GM12878 (cell line): ENCODE measurements around the gene TYROBP. TPM values are rescaled to one million over a fixed set of nuclear protein-coding genes. Genes with fewer than 3 reads are reported as not detected.
A peak's percentile ranks its signal among the peaks of the same experiment; 100 is the strongest.

ENCODE experiments used
- ATAC-seq: fragments of 200-7000 bp; cut with Tn5 transposase; 3 replicates; pipeline ENCODE4 v1.9.1; 2020; ENCODE audit warnings: mild to moderate bottlenecking, moderate library complexity
- BruUV-seq: library from RNA; stranded (reverse); fragments of 400-500 nt; replicated peaks from 2 replicates; lab custom pipeline; 2021; lab: Mats Ljungman, UMichigan
- CTCF ChIA-PET: fragments of 300-600 bp; sonication (Branson Sonifier 250); formaldehyde crosslinking; extraction: SDS; loops from one replicate; lab custom pipeline; 2021; ENCODE audit warnings: inconsistent platforms; lab: Yijun Ruan, JAX
- POLR2A ChIA-PET: fragments of 350-600 bp; formaldehyde crosslinking; extraction: SDS; loops from one replicate; lab custom pipeline; 2021; ENCODE audit warnings: inconsistent platforms; lab: Charles Lee
- RAD21 ChIA-PET: fragments of 300-600 bp; sonication (Branson Sonifier 250); formaldehyde crosslinking; loops from one replicate; lab custom pipeline; 2023; ENCODE audit warnings: antibody characterized with exemption; ENCODE audit not compliant: unreplicated experiment; lab: Charles Lee
- SMC1A ChIA-PET: fragments of 300-600 bp; sonication (Branson Sonifier 250); formaldehyde crosslinking; loops from one replicate; lab custom pipeline; 2023; ENCODE audit not compliant: unreplicated experiment, uncharacterized antibody; lab: Charles Lee
- DNase-seq: peaks from one replicate; pipeline ENCODE4 v3.0.0-alpha.2; 2011; ENCODE audit warnings: low read depth, low spot score
- FAIRE-seq: peaks from 3 replicates; lab custom pipeline; 2011; peaks lifted over from hg19 to GRCh38; lab: Jason Lieb, UNC
- H2AFZ ChIP-seq: 2 replicates; pipeline ENCODE4 v1.6.0; 2011; ENCODE audit warnings: low read depth, low read length, control low read depth; ENCODE audit not compliant: control insufficient read depth
- H3K27ac ChIP-seq: 2 replicates; pipeline ENCODE4 v1.5.1; 2011; ENCODE audit warnings: control low read depth; ENCODE audit not compliant: control insufficient read depth, insufficient read depth
- H3K27me3 ChIP-seq, 2 experiments: replicated peaks in 1 of 2; 2 replicates each; pipeline versions ENCODE4 v1.6.0 to v1.6.1; 2011; ENCODE audit warnings: low read length in 1 of 2; ENCODE audit not compliant: control insufficient read depth in 2 of 2, insufficient read depth in 2 of 2
- H3K36me3 ChIP-seq, 2 experiments: 2 replicates each; pipeline ENCODE4 v1.5.1; 2011; ENCODE audit warnings: low read length in 1 of 2; ENCODE audit not compliant: control insufficient read depth in 2 of 2, insufficient read depth in 2 of 2
- H3K4me1 ChIP-seq: 2 replicates; pipeline ENCODE4 v1.6.1; 2011; ENCODE audit warnings: mild to moderate bottlenecking, low read length, moderate library complexity, mixed read lengths; ENCODE audit not compliant: control insufficient read depth, insufficient read depth
- H3K4me2 ChIP-seq: 2 replicates; pipeline ENCODE4 v1.6.0; 2011; ENCODE audit warnings: control low read depth; ENCODE audit not compliant: control insufficient read depth, insufficient read depth
- H3K4me3 ChIP-seq: fragments of 200-600 bp; sonication (generic); 2 replicates; pipeline ENCODE4 v1.5.1; 2016
- H3K79me2 ChIP-seq: 2 replicates; pipeline ENCODE4 v1.6.0; 2011; ENCODE audit warnings: low read length; ENCODE audit not compliant: control insufficient read depth, insufficient read depth
- H3K9ac ChIP-seq: 2 replicates; pipeline ENCODE4 v1.8.0; 2011; ENCODE audit warnings: low read length, control low read depth, mixed read lengths; ENCODE audit not compliant: control insufficient read depth, insufficient read depth
- H3K9me3 ChIP-seq: replicated peaks from 3 replicates; pipeline ENCODE4 v1.5.1; 2011; ENCODE audit warnings: mild to moderate bottlenecking, low read length; ENCODE audit not compliant: control insufficient read depth, insufficient read depth
- H4K20me1 ChIP-seq: 2 replicates; pipeline ENCODE4 v1.6.0; 2011; ENCODE audit not compliant: control insufficient read depth, insufficient read depth
- CHD1 ChIP-seq: IDR thresholded peaks from 2 replicates; pipeline ENCODE4 v1.6.1; 2012; ENCODE audit warnings: low read depth, low read length, improper control_type of control experiment
- CREM ChIP-seq: IDR thresholded peaks from 2 replicates; pipeline ENCODE4 v1.6.1; 2014; ENCODE audit warnings: antibody characterized with exemption, low read depth
- GATAD2B ChIP-seq: fragments of 450-650 bp; conservative IDR thresholded peaks from 2 replicates; pipeline ENCODE4 v1.6.1; 2017; ENCODE audit warnings: low read depth, mild to moderate bottlenecking, moderate library complexity
- IKZF2 ChIP-seq, 2 experiments: fragments of 450-650 bp; IDR thresholded peaks; 2 replicates each; pipeline ENCODE4 v1.6.1; 2017; ENCODE audit warnings: mild to moderate bottlenecking in 2 of 2, moderate library complexity in 2 of 2
- JUND ChIP-seq: IDR thresholded peaks from 2 replicates; pipeline ENCODE4 v1.6.1; 2012; ENCODE audit warnings: low read depth, mild to moderate bottlenecking, low read length, improper control_type of control experiment, moderate library complexity
- KDM1A ChIP-seq: fragments of 200-600 bp; sonication (generic); IDR thresholded peaks from 2 replicates; pipeline ENCODE4 v1.6.1; 2016; ENCODE audit warnings: borderline replicate concordance
- LARP7 ChIP-seq: fragments of 450-650 bp; IDR thresholded peaks from 2 replicates; pipeline ENCODE4 v1.6.1; 2017; ENCODE audit warnings: mild to moderate bottlenecking
- NFIC ChIP-seq: IDR thresholded peaks from 2 replicates; pipeline ENCODE4 v1.6.1; 2012; ENCODE audit warnings: low read depth, mild to moderate bottlenecking, inconsistent platforms, low read length, moderate library complexity
- NR2F1 ChIP-seq: fragments of 450-650 bp; conservative IDR thresholded peaks from 2 replicates; pipeline ENCODE4 v1.6.1; 2017; ENCODE audit warnings: mild to moderate bottlenecking
- POLR2A ChIP-seq: IDR thresholded peaks from 2 replicates; pipeline ENCODE4 v1.6.1; 2011; ENCODE audit warnings: low read depth, mild to moderate bottlenecking, low read length
- POLR2AphosphoS2 ChIP-seq: IDR thresholded peaks from 2 replicates; pipeline ENCODE4 v1.6.1; 2011; ENCODE audit warnings: low read depth, mild to moderate bottlenecking, low read length, improper control_type of control experiment, moderate library complexity
- RELA ChIP-seq: fragments of 450-650 bp; IDR thresholded peaks from 2 replicates; pipeline ENCODE4 v1.8.0; 2014; ENCODE audit warnings: borderline replicate concordance; ENCODE audit not compliant: partially characterized antibody
- SMAD1 ChIP-seq: fragments of 450-650 bp; IDR thresholded peaks from 2 replicates; pipeline ENCODE4 v1.6.1; 2018; ENCODE audit warnings: mild to moderate bottlenecking, low read depth; ENCODE audit not compliant: partially characterized antibody
- ZNF384 ChIP-seq: IDR thresholded peaks from 2 replicates; pipeline ENCODE4 v1.6.1; 2012; ENCODE audit warnings: low read depth, mild to moderate bottlenecking, low read length, improper control_type of control experiment, borderline replicate concordance
- WGBS: methylation state at CpG from one replicate; pipeline ENCODE4 v1.1.6; 2016; ENCODE audit warnings: low lambda C conversion rate; ENCODE audit not compliant: insufficient replicate concordance, insufficient coverage; ENCODE audit errors: missing lambda C conversion rate; 5-methylcytosine and 5-hydroxymethylcytosine counted together
- in situ Hi-C: fragments of 300-500 bp; cut with MboI; formaldehyde crosslinking; loops from 9 replicates; pipeline ENCODE4 v1.14.3; 2018; ENCODE audit warnings: mixed read lengths
- intact Hi-C: fragments of 100-400 bp; cut with micrococcal nuclease; formaldehyde crosslinking; loops from one replicate; pipeline ENCODE4 v1.14.2; 2022; ENCODE audit not compliant: unreplicated experiment
- polyA plus RNA-seq, 11 experiments: library from polyadenylated mRNA; depleted of rRNA in 4 of 11; unstranded in 6 of 11; stranded (reverse) in 5 of 11; fragments of >200 nt; fragmentation: Nextera tagmentation in 4 of 11; fragmentation: Illumina TruSeq in 1 of 11; extraction: Ambion mirVana in 4 of 11; extraction: Trizol in 1 of 11; gene quantifications; 1 replicate in 1 of 11; 2 replicates in 10 of 11; pipeline versions ENCODE4 v1.2.1 to v1.2.3, GENCODE V29; 2011 to 2016; ENCODE audit warnings: inconsistent platforms in 2 of 11, missing spikeins in 2 of 11, low read depth in 1 of 11
- total RNA-seq, 4 experiments: library from RNA; depleted of rRNA in 3 of 4; stranded (reverse); fragments of >200 nt in 3 of 4; fragmentation: Illumina TruSeq in 1 of 4; extraction: Trizol in 1 of 4; gene quantifications; 2 replicates each; pipeline versions ENCODE4 v1.2.1 to v1.2.3, GENCODE V29; 2013 to 2021
- TF ChIP-seq, protein P1 (sequence below): IDR thresholded peaks from 2 replicates; pipeline ENCODE4 v1.6.1; 2012; ENCODE audit warnings: improper control_type of control experiment, low read depth, low read length; ENCODE audit not compliant: insufficient replicate concordance
- TF ChIP-seq, protein P2 (sequence below): fragments of 450-650 bp; IDR thresholded peaks from 2 replicates; pipeline ENCODE4 v1.6.1; 2018; ENCODE audit warnings: mild to moderate bottlenecking, low read depth, moderate library complexity; ENCODE audit not compliant: partially characterized antibody

The TYROBP gene
- total and polyA plus RNA-seq, 10 of the 15 experiments (the other 5 are each of a cell fraction or from before 2014, with no cell fraction given) = 0.33 to 2.4 (median 0.58) TPM; not detected in 2

DNA sequence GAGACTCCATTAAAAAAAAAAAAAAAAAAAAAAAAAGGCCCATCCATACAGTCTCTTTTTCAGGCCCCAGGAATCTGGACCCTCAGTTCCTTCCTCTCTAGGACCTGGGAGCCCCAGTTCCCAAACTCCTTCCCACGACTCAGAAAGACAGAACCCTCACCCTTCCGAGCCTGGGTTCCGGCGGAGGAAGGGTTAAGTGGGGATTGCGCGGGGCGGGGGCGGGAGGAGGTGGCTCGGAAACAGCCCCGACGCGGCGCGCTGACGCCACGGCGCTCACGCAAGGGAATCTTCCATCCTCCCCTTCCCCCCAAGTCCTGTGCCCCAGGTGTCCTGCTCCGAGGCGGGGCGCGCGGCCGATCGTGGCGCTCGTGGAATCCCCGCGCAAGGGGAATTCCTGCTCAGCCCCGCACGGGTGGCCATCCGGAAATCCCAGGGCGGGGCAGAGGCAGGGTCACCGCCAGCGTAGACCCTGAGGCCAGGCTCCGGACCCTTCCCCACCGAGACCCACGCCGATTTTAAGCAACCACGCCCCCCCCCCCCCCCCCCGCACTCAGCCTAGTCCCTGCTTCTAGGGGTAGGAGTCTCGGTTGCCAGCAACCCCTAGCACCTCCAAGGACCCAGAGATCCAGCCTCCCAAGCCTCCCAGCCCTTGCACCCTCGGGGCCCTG lies 8.4 kb downstream of the TYROBP start (continued):
- TF ChIP-seq ZNF384 (peak; percentile 82), SMAD1 (no peak), NR2F1 (peak; percentile 79; the same call in 1 of the 2 replicates), KDM1A (no peak), POLR2A (peak; percentile 38; the same call in 1 of the 2 replicates), CHD1 (0 out of 2 replicates have a peak, but pooled peaks have one; percentile 44), GATAD2B (peak; percentile 78), IKZF2 (IDR thresholded peaks at IDR 0.05) (peak; percentile 5 to 37; a peak in 2 of 4 replicates), CREM (peak; percentile 93), RELA (peak; percentile 98), NFIC (peak; percentile 43; the same call in 1 of the 2 replicates), JUND (no peak), LARP7 (peak; percentile 21; the same call in 1 of the 2 replicates)

GRCh38 chr19:35898499-35898809 lies 9.6 kb downstream of the TYROBP start:
- no peak overlapping the region for H2AFZ ChIP-seq
- POLR2A ChIA-PET = interaction anchor here (0.6 kb wide), 1 partner anchor 32 kb away, joined by 3 read pairs; no protein-coding TSS in a partner anchor
- H3K4me1 ChIP-seq = peaks cover 27% of the 10 kb centered on the region
- peak overlapping the region; percentile 52 for H3K4me2 ChIP-seq
- peaks cover 10 to 14% of the 10 kb centered on the region in 2 experiments; a peak in 3 of 4 replicates for H3K36me3 ChIP-seq
- CTCF ChIA-PET = interaction anchor here (0.7 to 2.3 kb wide), 4 partner anchors 10 to 33 kb away, joined by 3 to 8 read pairs (median 3); no protein-coding TSS in a partner anchor
- intact Hi-C loops = no loop called here
- ATAC-seq = no peak
- no peak for FAIRE-seq
- H3K79me2 ChIP-seq = peaks cover 36% of the 10 kb centered on the region
- no peaks in the 10 kb centered on the region for H3K9me3 ChIP-seq
- H3K27ac ChIP-seq = peak overlapping the region; percentile 96
- WGBS = 1% methylated on average over 17 of the region's 17 CpGs
- RAD21 ChIA-PET = interaction anchor here (0.9 to 1.6 kb wide), 3 partner anchors 15 to 32 kb away, joined by 4 to 10 read pairs (median 6); no protein-coding TSS in a partner anchor
- H3K9ac ChIP-seq = peak overlapping the region; percentile 78
- BruUV-seq = no TSS peak
- H3K27me3 ChIP-seq = no peaks in the 10 kb centered on the region
- no peak for DNase-seq
- peak overlapping the region; percentile 96 for H3K4me3 ChIP-seq
- no peaks in the 10 kb centered on the region for H4K20me1 ChIP-seq
- SMC1A ChIA-PET = interaction anchor here (1.0 kb wide), 1 partner anchor 16 kb away, joined by 3 read pairs; no protein-coding TSS in a partner anchor
- in situ Hi-C loops = no loop called here
- no peak for TF ChIP-seq POLR2AphosphoS2
- TF ChIP-seq, protein P1, sequence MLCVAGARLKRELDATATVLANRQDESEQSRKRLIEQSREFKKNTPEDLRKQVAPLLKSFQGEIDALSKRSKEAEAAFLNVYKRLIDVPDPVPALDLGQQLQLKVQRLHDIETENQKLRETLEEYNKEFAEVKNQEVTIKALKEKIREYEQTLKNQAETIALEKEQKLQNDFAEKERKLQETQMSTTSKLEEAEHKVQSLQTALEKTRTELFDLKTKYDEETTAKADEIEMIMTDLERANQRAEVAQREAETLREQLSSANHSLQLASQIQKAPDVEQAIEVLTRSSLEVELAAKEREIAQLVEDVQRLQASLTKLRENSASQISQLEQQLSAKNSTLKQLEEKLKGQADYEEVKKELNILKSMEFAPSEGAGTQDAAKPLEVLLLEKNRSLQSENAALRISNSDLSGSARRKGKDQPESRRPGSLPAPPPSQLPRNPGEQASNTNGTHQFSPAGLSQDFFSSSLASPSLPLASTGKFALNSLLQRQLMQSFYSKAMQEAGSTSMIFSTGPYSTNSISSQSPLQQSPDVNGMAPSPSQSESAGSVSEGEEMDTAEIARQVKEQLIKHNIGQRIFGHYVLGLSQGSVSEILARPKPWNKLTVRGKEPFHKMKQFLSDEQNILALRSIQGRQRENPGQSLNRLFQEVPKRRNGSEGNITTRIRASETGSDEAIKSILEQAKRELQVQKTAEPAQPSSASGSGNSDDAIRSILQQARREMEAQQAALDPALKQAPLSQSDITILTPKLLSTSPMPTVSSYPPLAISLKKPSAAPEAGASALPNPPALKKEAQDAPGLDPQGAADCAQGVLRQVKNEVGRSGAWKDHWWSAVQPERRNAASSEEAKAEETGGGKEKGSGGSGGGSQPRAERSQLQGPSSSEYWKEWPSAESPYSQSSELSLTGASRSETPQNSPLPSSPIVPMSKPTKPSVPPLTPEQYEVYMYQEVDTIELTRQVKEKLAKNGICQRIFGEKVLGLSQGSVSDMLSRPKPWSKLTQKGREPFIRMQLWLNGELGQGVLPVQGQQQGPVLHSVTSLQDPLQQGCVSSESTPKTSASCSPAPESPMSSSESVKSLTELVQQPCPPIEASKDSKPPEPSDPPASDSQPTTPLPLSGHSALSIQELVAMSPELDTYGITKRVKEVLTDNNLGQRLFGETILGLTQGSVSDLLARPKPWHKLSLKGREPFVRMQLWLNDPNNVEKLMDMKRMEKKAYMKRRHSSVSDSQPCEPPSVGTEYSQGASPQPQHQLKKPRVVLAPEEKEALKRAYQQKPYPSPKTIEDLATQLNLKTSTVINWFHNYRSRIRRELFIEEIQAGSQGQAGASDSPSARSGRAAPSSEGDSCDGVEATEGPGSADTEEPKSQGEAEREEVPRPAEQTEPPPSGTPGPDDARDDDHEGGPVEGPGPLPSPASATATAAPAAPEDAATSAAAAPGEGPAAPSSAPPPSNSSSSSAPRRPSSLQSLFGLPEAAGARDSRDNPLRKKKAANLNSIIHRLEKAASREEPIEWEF = no peak
- TF ChIP-seq, protein P2, sequence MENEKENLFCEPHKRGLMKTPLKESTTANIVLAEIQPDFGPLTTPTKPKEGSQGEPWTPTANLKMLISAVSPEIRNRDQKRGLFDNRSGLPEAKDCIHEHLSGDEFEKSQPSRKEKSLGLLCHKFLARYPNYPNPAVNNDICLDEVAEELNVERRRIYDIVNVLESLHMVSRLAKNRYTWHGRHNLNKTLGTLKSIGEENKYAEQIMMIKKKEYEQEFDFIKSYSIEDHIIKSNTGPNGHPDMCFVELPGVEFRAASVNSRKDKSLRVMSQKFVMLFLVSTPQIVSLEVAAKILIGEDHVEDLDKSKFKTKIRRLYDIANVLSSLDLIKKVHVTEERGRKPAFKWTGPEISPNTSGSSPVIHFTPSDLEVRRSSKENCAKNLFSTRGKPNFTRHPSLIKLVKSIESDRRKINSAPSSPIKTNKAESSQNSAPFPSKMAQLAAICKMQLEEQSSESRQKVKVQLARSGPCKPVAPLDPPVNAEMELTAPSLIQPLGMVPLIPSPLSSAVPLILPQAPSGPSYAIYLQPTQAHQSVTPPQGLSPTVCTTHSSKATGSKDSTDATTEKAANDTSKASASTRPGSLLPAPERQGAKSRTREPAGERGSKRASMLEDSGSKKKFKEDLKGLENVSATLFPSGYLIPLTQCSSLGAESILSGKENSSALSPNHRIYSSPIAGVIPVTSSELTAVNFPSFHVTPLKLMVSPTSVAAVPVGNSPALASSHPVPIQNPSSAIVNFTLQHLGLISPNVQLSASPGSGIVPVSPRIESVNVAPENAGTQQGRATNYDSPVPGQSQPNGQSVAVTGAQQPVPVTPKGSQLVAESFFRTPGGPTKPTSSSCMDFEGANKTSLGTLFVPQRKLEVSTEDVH = no peak
